SJSA1 (cell line): ENCODE data around the gene TP53I13. TPM values are rescaled to one million over a fixed set of nuclear protein-coding genes. Genes with fewer than 3 reads are reported as not detected.

Experiments used
- total RNA-seq: library from RNA; depleted of rRNA; stranded (reverse); fragments of >200 nt; shearing (Covaris generic); gene quantifications from 2 replicates; pipeline ENCODE4 v1.2.3, GENCODE V29; 2014; rRNA removed

Gene TP53I13
- total RNA-seq, 1 experiment from 2014 or later, result 66.7 TPM

Other genes starting within 250 kb of the TP53I13 start
- 25.2 and 38.4 TPM in 2 replicates for gene TAOK1, start 178.3 kb upstream of the TP53I13 start, total RNA-seq
- 5.7 and 6.8 TPM in 2 replicates for gene ABHD15, start 1.7 kb upstream of the TP53I13 start, total RNA-seq
- gene GIT1, start 20.9 kb downstream of the TP53I13 start, total RNA-seq, result 16.8 and 52.6 TPM in 2 replicates
- gene ANKRD13B, start 24.4 kb downstream of the TP53I13 start, total RNA-seq, result 2.9 and 3.4 TPM in 2 replicates
- gene CORO6, start 54.2 kb downstream of the TP53I13 start, total RNA-seq, result 0.45 and 4.2 TPM in 2 replicates